Islet precursor cell (in vitro differentiated cells): ENCODE results near the gene NFIC.
"Not testable (repeated sequence)": the region's sequence is repeated elsewhere in the genome, so short reads cannot be mapped to it uniquely, and the experiment has no call there.

ENCODE experiments used
- DNase-seq: peaks from one replicate; pipeline ENCODE4 v3.0.0-alpha.2; 2018

The NFIC gene

DNA sequence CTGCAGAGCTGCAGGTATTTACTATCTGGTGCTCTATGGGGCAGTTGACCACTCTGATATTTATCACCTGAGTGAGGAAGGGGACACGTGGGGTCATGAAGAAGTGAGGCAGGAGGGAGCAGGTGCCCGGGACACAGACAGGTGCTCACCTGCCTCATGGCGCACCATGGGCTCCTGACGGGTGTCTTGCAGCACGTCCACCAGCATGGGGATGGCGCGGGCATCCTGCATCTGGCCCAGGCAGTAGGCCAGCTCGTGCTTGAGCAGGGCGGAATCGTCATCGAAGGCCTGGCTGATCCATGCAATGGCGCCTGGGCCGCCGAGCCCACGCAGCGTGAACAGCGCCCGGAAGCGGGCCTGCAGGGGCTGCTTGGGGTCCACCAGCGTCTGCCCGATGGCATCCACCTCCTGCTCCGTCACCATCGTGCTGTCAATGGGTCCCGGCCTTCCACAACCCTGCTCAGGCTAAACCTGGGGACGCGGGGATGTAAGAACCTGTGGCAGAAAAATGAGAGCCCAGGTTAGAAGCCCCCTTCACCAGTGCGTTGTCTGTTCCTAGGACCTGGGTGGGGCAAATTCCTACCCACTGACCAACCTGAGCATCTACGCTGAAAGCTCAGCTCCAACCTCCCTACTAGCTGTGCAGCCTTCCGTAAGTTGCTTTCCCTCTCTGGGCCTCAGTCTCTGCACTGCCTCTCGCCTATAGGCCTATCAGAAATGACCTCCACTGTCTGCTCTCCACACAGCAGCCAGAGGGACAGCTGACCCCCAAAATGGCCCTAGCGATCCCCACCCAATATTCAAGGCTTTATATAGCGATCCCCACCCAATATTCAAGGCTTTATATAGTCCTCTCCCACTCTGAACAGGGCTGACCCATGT, 130.2 kb downstream of the NFIC start:
- no peak for DNase-seq

DNA sequence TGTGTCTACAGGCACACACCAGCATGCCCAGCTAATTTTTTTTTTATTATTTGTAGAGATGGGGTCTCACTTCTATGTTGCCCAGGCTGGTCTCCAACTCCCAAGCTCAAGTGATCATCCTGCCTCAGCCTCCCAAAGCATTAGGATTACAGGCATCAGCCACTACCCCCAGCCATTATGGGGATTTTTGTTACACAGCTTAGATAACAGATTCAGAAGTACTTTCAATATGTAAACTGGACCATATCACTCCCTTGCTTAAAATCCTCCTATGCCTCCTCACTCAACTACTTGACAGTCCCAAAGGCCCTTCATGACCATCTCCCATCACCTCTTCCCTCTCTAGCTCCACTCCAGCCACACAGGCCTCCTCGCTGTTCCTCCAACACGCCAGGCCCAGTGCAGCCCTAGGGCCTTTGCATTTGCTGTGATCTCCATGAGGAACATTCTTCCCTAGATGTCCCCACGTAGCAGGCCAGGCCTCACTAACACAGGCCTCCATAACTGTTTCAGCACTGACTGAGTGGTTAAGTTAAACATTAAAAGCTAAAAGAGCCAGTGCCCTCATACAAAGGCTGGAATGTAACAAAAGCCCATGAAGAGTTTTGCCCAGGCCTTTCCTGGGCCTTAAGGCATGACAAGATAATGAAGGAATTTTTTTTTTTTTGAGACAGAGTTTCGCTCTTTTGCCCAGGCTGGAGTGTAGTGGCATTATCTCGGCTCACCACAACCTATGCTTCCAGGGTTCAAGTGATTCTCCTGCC, 131.6 kb downstream of the NFIC start:
- DNase-seq: no peak

DNA sequence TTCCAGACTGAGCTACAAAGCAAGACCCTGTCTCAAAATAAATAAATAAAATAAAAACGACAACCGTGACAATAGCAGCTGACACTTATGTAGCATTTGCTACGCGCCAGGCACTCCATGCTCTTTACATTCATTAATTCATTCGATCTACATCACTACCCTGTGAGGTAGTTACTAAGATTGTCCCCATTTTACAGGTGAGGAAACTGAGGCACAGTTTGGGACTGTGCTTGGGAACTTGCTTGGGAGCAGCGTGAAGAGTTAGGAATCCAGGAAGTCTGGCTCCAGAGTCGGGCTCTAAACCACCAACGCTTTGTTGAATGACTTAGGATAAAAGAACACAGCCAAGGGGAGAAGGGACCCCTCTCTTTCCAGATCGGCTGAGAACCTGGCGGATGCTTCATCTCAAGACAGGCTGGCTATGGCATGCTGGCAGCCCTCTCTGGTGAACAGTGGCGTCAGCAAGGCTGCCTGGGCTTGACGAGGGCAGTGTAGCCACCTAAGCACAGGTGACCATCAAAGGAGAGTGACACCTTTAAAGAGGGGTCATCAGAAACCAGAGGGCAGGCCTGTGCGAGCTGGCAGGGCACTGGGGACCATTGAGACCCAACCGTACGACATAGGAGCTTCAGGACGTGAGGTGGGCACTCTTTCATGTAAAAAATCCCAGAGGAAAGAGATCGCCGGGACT, 133.5 kb downstream of the NFIC start:
- peak; percentile 49 for DNase-seq

DNA sequence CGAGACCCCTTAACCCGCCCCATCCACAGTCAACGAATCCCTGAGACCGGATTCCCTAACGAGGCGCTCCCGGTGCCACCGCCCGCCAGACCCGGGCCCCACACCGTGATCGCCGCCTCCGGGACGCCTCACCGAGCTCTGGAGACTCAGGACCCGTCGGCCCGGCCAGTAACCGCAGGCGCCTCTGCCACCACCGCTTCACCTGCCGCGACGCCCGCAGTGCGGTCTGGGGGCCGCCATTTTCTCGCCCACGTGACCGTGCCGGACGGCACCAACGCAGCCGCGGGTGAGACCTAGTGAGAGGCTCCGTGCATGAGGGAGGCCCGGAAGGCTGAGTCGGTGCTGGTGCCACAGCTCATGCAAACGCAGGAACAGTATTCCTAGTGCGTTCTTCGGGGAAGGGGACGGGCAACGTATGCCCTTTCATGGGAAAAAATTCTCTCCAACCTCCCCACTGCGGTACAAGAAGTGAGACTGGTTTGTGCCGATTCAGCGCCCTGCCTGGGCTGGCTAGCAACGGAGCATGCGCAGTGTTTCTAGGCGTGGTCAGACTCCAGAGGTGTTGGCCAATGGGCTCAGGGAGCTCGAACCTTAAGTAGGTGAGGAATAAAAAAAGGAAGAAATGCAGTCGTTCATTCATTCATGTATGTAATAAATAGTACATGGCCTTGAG, 134.2 kb downstream of the NFIC start, which contains the start of gene DOHH:
DOHH (minus strand) TSS at position 246 of the 673 bp plus-strand sequence. CDS start 3,860 bp downstream, outside the sequence.
- DNase-seq: peak; percentile 97

DNA sequence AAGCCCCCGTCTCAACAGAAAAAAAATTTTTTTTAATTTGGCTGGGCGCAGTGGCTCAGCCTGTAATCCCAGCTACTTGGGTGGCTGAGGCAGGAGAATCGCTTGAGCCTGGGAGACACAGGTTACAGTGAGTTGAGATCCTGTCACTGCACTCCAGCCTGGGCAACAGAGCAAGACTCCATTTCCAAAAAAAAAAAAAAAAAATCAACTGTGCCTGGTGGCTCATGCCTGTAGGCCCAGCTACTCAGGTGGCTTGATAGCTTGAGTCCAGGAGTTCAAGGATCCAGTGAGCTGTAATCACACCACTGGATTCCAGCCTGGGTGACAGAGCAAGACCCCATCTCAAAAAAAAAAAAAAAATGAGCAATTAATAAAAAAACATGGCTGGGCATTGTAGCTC, 135.4 kb downstream of the NFIC start:
- no peak for DNase-seq

DNA sequence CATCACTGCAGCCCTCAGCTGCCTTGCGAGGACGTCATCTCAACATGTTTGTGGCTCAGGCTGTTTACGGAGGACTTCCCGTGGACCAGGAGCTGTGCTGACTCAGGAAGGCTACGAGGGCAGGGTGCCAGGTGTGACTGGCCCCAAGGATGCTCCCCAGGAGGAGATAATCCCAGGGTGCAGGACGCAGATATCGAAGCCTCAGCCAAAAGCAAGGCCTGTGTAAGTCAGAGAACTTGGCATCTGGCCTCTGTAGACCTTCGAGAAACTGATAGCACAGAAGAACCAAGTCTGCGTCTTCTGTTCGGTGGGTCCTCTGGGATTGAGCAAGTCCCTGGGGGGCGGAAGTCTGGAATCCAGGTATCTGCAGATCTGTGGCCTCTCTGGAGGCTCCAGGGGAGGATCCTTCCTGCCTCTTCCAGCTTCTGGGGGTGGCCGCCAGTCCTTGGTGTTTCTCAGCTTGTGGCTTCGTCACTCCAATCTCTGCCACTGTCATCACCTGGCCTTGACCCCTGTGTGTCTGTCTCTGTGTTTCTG, 136.7 kb downstream of the NFIC start:
- DNase-seq: no peak

DNA sequence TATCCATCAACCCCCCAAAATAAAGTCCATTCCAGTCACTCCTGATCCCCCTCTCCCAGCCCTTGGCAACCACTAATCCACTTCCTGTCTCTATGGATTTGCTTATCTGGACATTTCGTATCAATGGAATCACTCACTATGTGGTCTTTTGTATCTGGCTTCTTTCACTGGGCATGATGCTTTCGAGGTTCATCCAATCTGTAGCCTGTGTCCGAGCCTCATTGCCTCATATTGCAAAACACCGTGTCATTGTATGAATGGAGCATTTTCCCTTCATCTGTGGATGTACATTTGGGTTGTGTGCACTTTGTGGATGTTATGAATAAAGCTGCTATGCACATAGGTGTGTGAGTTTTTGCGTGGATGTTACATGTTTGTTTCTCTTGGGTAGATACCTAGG, 138.4 kb downstream of the NFIC start:
- DNase-seq: no peak

DNA sequence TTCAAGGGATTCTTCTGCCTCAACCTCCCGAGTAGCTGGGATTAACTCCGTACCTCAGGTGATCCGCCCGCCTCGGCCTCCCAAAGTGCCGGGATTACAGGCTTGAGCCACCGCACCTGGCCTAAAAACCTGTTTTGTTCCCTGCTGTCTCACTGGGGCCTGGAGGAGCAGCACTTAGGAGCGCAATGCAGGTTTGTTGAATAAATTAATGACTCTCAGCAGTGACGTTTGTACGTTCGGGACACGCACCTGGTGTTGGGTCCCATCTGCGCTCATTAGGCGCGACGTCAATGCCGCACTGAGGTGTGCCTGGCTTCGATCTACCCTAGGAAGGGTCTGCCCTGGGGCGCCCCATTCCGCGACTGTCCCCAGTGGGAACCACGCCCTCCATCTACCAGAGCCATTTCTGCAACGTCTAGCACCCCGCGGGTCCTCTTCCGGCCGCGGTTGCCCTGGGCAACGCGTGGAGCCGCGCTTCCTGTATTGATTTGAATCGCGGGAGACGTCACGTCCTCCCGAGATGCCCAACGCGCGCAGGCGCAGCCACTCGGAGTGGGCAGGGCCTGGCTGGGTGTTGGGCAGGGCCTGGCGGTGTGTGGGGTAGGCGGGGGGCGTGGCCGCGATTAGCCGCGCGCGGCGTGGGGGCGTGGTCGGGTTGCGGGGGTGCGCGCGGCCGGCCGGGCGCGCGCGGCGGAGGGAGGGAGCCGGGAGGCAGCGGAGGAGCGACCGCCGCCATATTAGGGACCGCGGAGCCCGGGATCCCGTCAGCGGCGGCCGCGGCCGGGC, 139.4 kb downstream of the NFIC start, which contains the start of gene FZR1:
FZR1 (plus strand) TSS at position 714 of the 786 bp plus-strand sequence. CDS start 16,679 bp downstream, outside the sequence.
- DNase-seq: peak; percentile 99

DNA sequence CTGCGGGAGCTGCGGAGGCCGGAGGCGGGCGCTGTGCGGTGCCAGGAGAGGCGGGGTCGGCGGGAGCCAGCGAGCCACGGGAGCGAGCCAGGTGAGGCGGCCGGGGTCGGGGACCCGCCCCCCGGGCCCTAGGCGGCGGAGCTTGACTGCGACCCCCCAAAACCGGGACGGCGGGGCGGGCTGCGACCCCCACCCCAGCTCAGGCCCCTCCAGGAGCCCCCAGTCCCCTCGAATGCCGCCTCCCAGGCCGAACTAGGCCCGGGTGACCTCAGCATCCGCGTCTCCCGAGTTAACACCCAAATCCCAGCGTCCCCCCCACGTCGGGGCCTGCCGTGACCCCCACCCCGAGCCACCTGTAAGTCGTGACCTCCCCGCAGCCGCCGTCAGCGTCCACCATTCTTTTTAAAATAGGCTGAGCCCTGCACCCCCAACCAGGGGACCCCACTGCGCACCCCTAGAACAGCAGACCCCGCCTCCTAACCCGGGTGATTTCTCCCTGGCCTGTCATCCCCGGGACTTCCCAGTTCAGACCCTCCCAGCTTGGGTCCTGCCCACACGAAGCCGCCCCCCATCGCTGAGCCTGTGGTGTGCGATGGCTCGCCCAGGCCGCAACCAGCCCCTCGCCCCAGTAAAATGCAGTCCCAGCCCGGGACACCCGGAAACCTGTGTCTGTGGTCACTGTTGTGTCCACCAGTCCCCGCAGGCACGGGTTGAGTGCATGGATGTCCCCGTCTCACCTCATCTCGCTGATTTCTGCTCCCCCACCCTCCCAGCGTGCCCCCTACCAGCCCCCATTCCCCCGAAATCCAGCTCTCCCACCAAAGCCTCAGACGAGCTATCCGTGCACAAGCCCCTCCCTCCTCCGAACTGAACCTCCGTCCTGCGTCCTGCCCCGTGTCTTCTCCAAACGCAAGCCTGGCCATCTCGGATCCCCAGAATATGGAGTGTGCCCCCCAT, 140.3 kb downstream of the NFIC start:
- DNase-seq: no peak

DNA sequence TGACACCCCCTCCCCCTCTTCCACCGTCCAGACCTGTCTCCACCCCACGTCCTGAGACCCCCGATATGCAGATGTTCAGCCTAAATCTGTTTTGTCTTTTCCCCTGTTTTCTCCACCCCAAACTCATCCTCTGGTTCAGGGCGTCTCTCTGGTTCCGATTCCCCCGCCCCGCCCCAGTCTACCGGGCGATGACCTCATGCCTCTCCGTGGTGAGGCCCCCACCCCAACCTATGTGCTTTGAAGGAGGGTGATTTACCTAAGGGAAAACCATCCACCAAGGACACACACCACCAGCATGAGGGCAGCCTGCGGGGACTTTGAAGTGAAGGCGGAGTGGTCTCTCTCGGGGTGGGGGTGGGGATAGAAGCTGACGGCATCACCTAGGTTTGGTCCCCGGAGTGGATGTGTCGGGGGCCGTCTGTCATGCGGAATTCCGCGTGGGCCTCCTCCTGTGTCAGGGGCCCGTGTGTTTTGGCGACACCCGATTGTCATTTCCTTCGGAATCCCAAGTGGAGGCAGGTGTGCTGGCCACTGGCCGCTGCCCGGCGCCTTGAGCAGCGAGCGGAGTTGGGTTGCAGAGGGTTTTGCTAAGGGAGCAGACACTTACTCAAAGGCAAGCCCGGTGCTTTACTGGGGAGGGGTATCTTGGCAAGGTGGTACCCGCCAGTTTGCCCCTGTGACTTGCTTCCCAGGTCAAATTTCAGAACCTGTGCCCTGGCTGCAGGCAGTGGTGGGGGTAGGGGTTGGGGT, 141.2 kb downstream of the NFIC start:
- peak; percentile 74 for DNase-seq

DNA sequence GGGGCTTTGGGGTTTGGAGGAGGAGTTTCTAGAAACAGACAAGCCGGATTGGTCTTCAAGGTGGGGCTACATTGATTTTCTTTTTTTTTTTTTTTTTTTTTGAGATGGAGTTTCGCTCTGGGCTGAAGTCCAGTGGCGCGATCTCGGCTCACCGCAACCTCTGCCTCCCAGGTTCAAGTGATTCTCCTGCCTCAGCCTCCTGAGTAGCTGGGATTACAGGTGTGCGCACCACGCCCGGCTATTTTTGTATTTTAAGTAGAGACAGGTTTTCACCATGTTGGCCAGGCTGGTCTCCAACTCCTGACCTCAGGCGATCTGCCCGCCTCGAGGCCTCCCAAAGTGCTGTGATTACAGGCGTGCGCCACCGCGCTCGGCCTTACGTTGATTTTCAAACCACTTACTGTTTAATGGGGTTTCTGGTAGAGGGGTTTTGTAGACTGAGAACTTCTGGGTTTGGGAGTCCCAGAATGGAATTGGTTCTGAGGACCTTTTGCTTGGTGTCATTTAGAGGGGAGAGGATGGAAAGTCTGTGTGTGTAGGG, 141.8 kb downstream of the NFIC start:
- not testable (repeated sequence) for DNase-seq

DNA sequence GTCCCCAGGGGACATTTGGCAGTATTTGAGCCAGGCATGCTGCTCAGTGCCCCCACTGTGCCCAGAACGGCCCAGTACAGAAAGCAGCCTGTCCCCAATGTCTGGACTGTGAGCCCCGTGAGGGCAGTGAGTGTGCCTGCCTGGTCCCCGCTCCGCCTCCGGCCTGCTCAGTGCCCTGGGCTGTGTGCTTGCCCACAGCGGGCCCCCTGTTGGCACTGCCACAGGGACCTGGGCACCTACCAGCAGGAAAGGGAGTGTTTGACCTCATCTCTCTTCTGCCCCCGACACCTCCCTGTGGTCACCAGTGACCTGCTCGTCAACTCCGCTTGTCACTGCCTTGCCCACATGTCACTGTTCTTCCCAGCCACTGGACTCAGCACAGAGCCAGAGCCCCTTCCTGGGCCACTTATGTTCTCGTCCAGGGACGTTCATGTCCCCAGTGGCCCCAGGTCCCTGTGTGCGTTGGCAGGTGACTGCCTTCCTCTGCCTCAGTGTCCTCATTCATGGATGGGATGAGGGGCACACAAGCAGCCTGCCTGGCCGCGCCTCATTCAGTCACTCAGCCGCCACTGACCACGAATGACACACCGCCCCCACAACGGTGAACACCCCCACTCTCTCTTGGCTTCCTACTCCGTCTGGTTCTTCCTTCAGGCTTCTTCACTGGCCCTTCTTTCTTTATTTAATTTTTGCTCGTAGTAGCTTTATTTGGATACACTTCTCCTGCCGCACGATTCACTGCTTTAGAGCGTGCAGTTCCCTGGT, 142.6 kb downstream of the NFIC start:
- no peak for DNase-seq

DNA sequence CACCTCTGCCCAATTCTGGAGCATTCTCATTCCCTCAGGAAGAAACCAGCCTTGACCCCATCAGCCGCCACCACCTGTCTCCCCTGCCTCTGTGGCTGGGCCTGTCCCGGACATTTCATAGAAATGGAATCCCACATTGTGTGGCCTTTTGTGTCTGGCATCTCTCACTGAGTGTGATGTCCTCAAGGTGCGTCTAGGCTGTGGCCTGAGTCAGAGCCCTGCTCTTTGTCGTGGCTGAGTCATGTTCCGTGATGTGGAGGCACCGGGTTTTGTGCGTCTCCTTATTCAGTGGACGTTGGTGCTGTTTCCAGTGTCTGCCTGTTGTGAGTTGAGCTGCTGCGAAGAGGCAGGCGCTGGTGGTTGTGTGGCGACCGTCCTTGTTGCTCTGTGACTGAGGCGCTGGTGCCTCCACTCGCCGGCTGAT, 143.2 kb downstream of the NFIC start:
- peak; percentile 91 for DNase-seq

DNA sequence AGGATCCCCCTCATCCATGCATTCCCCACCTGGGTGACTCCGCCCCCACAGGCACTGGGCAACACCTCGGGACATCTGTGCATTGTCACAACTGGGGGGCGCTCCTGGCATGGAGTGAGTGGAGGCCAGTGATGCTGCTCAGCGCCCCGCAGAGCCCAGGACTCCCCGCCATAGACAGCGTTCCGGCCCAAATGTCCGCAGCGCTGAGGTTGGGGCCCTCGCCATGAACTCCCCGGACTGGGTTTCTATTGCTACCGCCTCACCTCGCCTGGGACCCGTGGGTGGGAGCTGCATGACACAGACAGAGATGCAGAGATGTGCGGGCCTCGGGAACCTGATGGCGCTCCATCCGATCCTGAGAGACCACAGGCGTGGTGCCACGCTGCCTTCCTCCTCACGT, 144.3 kb downstream of the NFIC start:
- no peak for DNase-seq

DNA sequence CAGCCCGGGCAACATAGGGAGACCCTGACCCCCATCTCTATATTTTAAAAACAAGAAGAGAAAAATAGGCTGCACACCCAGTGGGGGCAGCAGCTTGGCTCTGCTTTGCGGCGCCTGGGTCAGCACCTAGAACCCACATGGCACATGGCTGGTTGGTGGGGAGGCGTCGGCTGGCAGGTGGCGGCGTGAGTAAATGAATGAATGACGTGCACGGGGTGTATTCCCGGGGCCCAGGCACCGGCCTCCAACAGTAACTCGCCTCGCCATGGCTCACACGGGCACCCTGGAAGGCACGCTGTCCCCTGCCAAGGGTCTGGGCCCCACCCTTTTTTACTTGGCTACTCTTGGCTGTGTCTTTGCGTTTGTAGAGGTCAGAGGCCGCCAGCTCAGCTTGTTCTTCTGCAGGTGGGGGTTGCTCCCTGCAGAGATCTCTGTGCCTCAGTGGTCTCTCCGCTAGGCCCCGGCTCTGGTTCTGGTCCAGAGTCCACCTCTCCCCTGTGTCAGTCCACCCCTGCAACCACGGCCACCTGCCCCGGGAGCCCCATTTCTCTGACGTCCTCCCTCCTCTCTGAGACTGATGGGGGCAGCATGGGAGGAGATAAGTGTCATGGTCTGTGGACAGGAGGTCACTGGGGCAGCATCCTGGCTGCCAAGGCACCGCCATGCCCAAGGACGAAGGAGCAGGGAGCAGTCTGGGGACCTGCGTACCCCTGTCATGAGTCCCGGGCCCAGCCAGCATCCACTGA, 145.3 kb downstream of the NFIC start:
- DNase-seq: no peak

DNA sequence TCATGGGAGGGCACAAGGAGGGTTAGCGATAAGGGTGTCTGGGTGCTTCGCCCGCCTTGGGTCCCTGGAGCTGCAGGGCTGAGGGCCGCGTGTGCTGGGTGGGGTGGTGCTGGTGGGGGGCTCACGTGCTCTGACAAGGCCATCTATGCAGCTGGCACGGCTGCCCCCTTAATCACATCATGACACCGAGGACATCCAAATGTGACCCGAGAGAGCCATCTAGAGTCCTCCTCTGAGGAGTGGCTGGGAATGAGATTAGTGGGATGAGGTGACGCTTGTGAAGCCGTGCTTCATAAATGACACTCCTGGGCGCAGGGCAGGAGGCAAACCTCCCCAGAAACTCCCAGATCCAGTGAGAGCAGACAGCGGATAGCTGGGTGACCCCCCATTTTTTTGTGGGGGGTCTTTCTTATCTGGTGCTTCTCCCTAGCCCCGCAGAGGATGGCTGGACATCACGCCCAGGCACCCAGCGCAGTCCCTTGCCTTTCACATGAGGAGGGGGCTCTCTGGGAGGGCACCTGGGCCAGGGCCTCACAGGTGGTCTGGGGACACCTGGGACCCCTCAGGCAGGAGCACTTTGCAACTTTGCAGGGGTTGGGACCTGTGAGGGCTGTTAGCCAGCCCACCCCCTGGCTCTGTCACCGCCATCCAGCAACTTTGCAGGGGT, 146.3 kb downstream of the NFIC start:
- DNase-seq: no peak
